LNCAP (cell line): ENCODE results near the gene ARL13B.

Source experiments
- CTCF ChIP-seq: fragments of 450-650 bp; IDR thresholded peaks from 2 replicates; pipeline ENCODE4 v1.5.1; 2017; ENCODE audit warnings: mild to moderate bottlenecking

ARL13B gene

GRCh38 chr3:94024385-94024784 is 44.4 kb downstream of the ARL13B start:
- no peak for TF ChIP-seq CTCF

- no peak for TF ChIP-seq CTCF
These were observed 46.7 kb downstream of the ARL13B start for GRCh38 chr3:94026623-94027022.

- TF ChIP-seq CTCF = no peak
These were observed 48.3 kb downstream of the ARL13B start, which contains the start of gene STX19 for GRCh38 chr3:94028093-94028837. Gene STX19 (minus strand): TSS chr3:94028597. CDS start chr3:94015269, 13,328 bp downstream.

- peak; percentile 62 for TF ChIP-seq CTCF
These were observed 57.1 kb downstream of the ARL13B start for GRCh38 chr3:94036909-94037507.

- TF ChIP-seq CTCF = no peak
These were observed 63.3 kb downstream of the ARL13B start for GRCh38 chr3:94043285-94043684.

GRCh38 chr3:94046533-94046932 is 66.6 kb downstream of the ARL13B start:
- TF ChIP-seq CTCF = no peak

GRCh38 chr3:94049267-94049666 is 69.3 kb downstream of the ARL13B start:
- TF ChIP-seq CTCF = no peak
